H1 (cell line): ENCODE results near the gene SLC22A31. TPM values are rescaled to one million over a fixed set of nuclear protein-coding genes. Genes with fewer than 3 reads are reported as not detected.

Source experiments
- GTF2F1 ChIP-seq: IDR thresholded peaks from 2 replicates; pipeline ENCODE4 v1.6.1; 2012; ENCODE audit warnings: low read depth, low read length, improper control_type of control experiment, borderline replicate concordance
- HDAC6 ChIP-seq: IDR thresholded peaks from one replicate; pipeline ENCODE4 v1.7.1; 2012; ENCODE audit warnings: low read depth, mild to moderate bottlenecking, inconsistent platforms, low read length, moderate library complexity
- TEAD4 ChIP-seq: IDR thresholded peaks from 2 replicates; pipeline ENCODE4 v1.6.1; 2012; ENCODE audit warnings: low read depth, low read length, inconsistent platforms, mixed read lengths
- polyA plus RNA-seq, 7 experiments: library from polyadenylated mRNA; depleted of rRNA in 3 of 7; stranded (reverse) in 5 of 7; unstranded in 2 of 7; fragments of >200 nt in 5 of 7; fragments of 200-250 nt in 2 of 7; gene quantifications; 1 replicate in 5 of 7; 2 replicates in 1 of 7; 4 replicates in 1 of 7; pipeline versions ENCODE4 v1.2.1 to v1.2.3, GENCODE V29; 2011 to 2013; ENCODE audit warnings: missing spikeins in 2 of 7, mixed read lengths in 2 of 7
- total RNA-seq: library from RNA; stranded (reverse); fragmentation: NEBNext Ultra II Directional; extraction: Animal tissue kit (Norgen Biotek cat#: 25700); gene quantifications from 2 replicates; pipeline ENCODE4 v1.2.1, GENCODE V29; 2021

The SLC22A31 gene
- total and polyA plus RNA-seq, 2 of the 8 experiments (the other 6 are each of a cell fraction or from before 2014, with no cell fraction given): 7.7 to 10.6 TPM

DNA sequence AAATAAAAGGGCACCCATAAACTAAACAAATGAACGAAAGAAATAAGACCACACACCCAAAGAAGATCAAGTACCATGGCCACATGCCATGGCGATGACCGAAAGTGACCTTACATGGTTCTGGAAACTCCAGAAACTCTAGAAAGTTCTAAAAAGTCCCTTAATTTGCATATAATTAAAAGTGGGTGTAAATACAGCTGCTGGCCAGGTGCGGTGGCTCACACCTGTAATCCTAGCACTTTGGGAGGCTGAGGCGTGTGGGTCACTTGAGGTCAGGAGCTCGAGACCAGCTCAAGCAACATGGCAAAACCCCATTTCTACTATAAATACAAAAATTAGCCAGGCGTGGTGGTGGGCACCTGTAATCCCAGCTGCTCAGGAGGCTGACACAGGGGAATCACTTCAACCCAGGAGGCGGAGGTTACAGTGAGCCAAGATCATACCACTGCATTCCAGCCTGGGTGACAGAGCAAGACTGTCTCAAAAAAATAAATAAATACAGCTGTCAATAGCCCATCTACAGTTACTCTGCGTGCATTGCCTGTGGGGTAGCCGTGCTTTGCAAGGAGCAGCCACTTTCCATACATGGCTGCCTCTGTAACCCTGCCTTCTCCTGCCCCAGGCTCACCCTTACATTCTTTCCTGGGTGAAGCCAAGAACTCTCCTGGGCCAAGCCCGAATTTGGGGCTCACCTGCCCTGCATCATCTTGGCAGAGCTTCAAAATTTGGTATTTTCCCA, 10.0 kb upstream of the SLC22A31 start (continued):
- TF ChIP-seq HDAC6 (no peak), TEAD4 (no peak), GTF2F1 (no peak)
